Kidney glomerular epithelial cell (primary cell): ENCODE measurements around the gene VRK2.
"Not testable (repeated sequence)": the region's sequence is repeated elsewhere in the genome, so short reads cannot be mapped to it uniquely, and the experiment has no call there.

Source experiments
- DNase-seq: peaks from one replicate; lab custom pipeline; 2025; lab: John Stamatoyannopoulos, UW

VRK2 gene

GRCh38 chr2:58158481-58158880 lies 111.9 kb downstream of the VRK2 start:
- DNase-seq = no peak

- no peak for DNase-seq
These were observed 117.3 kb downstream of the VRK2 start for GRCh38 chr2:58163913-58164312.

GRCh38 chr2:58168130-58168529 lies 121.5 kb downstream of the VRK2 start:
- not testable (repeated sequence) for DNase-seq

GRCh38 chr2:58169845-58170244 lies 123.2 kb downstream of the VRK2 start:
- DNase-seq = not testable (repeated sequence)

- DNase-seq = not testable (repeated sequence)
These were observed 123.8 kb downstream of the VRK2 start for GRCh38 chr2:58170334-58170933.

GRCh38 chr2:58171831-58172230 lies 125.2 kb downstream of the VRK2 start:
- not testable (repeated sequence) for DNase-seq

GRCh38 chr2:58177187-58177586 lies 130.6 kb downstream of the VRK2 start:
- DNase-seq = not testable (repeated sequence)

GRCh38 chr2:58180175-58180574 lies 133.6 kb downstream of the VRK2 start:
- DNase-seq = not testable (repeated sequence)

GRCh38 chr2:58180635-58181034 lies 134.0 kb downstream of the VRK2 start:
- no peak for DNase-seq

GRCh38 chr2:58182527-58182926 lies 135.9 kb downstream of the VRK2 start:
- no peak for DNase-seq

- DNase-seq = no peak
These were observed 139.9 kb downstream of the VRK2 start for GRCh38 chr2:58186501-58186900.

- DNase-seq = not testable (repeated sequence)
These were observed 140.4 kb downstream of the VRK2 start for GRCh38 chr2:58187022-58187421.

GRCh38 chr2:58194458-58194857 lies 147.9 kb downstream of the VRK2 start:
- no peak for DNase-seq

GRCh38 chr2:58195662-58196061 lies 149.1 kb downstream of the VRK2 start:
- no peak for DNase-seq

- no peak for DNase-seq
These were observed 151.3 kb downstream of the VRK2 start for GRCh38 chr2:58197894-58198293.

- no peak for DNase-seq
These were observed 155.8 kb downstream of the VRK2 start for GRCh38 chr2:58202404-58202803.

- no peak for DNase-seq
These were observed 156.4 kb downstream of the VRK2 start for GRCh38 chr2:58203018-58203417.

GRCh38 chr2:58204195-58204959 lies 157.8 kb downstream of the VRK2 start:
- DNase-seq = no peak

GRCh38 chr2:58206785-58207184 lies 160.2 kb downstream of the VRK2 start:
- DNase-seq = no peak

- no peak for DNase-seq
These were observed 160.6 kb downstream of the VRK2 start for GRCh38 chr2:58207189-58207588.
